SK-MEL-5 (cell line): ENCODE results near the gene KLF18. TPM values are rescaled to one million over a fixed set of nuclear protein-coding genes. Genes with fewer than 3 reads are reported as not detected.

Experiments used
- DNase-seq: peaks from one replicate; pipeline ENCODE4 v3.0.0-alpha.2; 2016; ENCODE audit warnings: low read depth, low spot score
- in situ Hi-C: cut with HindIII; loops from 2 replicates; pipeline ENCODE4 v1.10.0; 2016; ENCODE audit warnings: low sequenced_read_pairs, high pct_unique_total_duplicates, low pct_unique_long_range_greater_than_20kb
- small RNA-seq, 2 experiments: library from RNA; depleted of rRNA; stranded (forward); fragments of <200 nt; gene quantifications; one replicate each; pipeline ENCODE3, GENCODE V24; 2014
- total RNA-seq: library from RNA; depleted of rRNA; stranded (reverse); fragments of >200 nt; shearing (Covaris generic); gene quantifications from 2 replicates; pipeline ENCODE4 v1.2.3, GENCODE V29; 2014; rRNA removed

The KLF18 gene
- total RNA-seq, 1 experiment from 2014 or later = not detected

- DNase-seq = no peak
- in situ Hi-C loops = no loop called here
These were observed 41.1 kb downstream of the KLF18 start for GRCh38 chr1:44100183-44100868.

GRCh38 chr1:44094047-44094446 lies 47.4 kb downstream of the KLF18 start:
- in situ Hi-C loops = no loop called here

GRCh38 chr1:44090429-44091252 lies 50.8 kb downstream of the KLF18 start:
- no peak for DNase-seq
- in situ Hi-C loops = no loop called here

More at GRCh38 chr1:44094047-44094446, 47.4 kb downstream of the KLF18 start:
- no peak for DNase-seq

DNA sequence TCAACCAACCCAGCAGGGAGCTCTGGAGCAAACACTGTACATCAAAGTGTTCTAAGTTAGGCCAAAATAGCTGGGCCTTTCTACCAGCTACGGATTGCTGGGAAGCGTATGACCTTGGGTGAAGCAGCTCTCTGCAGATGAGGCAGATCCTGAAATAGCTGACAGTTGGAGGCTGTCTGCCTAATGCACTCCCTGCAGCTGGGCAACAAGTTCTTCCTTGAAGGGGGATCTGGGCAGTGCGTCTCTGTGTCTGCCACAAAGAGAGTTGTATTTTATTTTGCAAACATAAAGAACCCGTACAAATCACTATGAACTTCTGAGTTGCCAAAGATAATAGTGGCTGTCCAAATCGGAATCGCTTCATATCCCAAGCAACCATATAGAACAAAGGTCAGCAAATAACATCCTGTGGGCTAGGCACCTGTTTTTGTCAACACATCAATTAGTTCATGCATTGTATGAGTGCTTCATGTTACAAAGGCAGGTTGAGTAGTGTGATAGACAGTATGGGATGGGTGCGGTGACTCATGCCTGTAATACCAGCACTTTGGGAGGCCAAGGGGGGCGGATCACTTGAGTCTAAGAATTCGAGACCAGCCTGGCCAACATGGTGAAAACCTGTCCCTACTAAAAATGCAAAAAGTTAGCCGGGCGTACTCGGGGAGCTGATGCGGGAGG lies 51.9 kb downstream of the KLF18 start:
- in situ Hi-C loops = no loop called here
- no peak for DNase-seq

Small RNAs within 50 kb of the gene (small RNA-seq; reads per million reads assigned to genes)
- gene AL035417.1 (0 reads per million in 2 experiments), gene OOSP1P1 (0 reads per million in 2 experiments), gene RF00019 (0 reads per million in 2 experiments), gene RN7SL479P (0 reads per million in 2 experiments)

Other genes with a start within 250 kb of the KLF18 start
- gene ARTN, start 207.8 kb downstream of the KLF18 start, total RNA-seq = 0.27 TPM in 1 of 2 replicates, not detected in the other
- gene IPO13, start 194.7 kb downstream of the KLF18 start, total RNA-seq = 27.6 and 29.4 TPM in 2 replicates
- gene DPH2, start 171.6 kb downstream of the KLF18 start, total RNA-seq = 33.6 and 39.4 TPM in 2 replicates
- 420 and 460 TPM in 2 replicates for gene ATP6V0B, start 166.7 kb downstream of the KLF18 start, total RNA-seq
- gene B4GALT2, start 162.4 kb downstream of the KLF18 start, total RNA-seq = 43.5 and 52.5 TPM in 2 replicates
- gene CCDC24, start 150.0 kb downstream of the KLF18 start, total RNA-seq = 5.1 and 5.2 TPM in 2 replicates
- gene SLC6A9, start 110.2 kb downstream of the KLF18 start, total RNA-seq = 0.27 and 0.77 TPM in 2 replicates
- gene KLF17, start 22.8 kb downstream of the KLF18 start, total RNA-seq = not detected in 2 replicates
- gene DMAP1, start 71.8 kb upstream of the KLF18 start, total RNA-seq = 3.3 and 3.4 TPM in 2 replicates
- gene ERI3, start 213.6 kb upstream of the KLF18 start, total RNA-seq = 50.2 and 52.8 TPM in 2 replicates